HepG2 (cell line): ENCODE data around the gene EEF1AKMT4. TPM values are rescaled to one million over a fixed set of nuclear protein-coding genes. Genes with fewer than 3 reads are reported as not detected.

Source experiments
- BRCA1 ChIP-seq: sonication (generic); formaldehyde crosslinking; IDR thresholded peaks from 2 replicates; pipeline ENCODE4 v1.4.0; 2020; ENCODE audit warnings: missing genetic modification reagents
- CHCHD3 ChIP-seq: sonication (generic); formaldehyde crosslinking; IDR thresholded peaks from 2 replicates; pipeline ENCODE4 v1.8.0; 2022; ENCODE audit warnings: mild to moderate bottlenecking, missing genetic modification reagents, moderate library complexity
- CHD2 ChIP-seq: IDR thresholded peaks from 2 replicates; pipeline ENCODE4 v1.6.1; 2011; ENCODE audit warnings: low read depth, low read length, improper control_type of control experiment
- HNRNPLL ChIP-seq: fragments of 200-400 bp; formaldehyde crosslinking; IDR thresholded peaks from 2 replicates; pipeline ENCODE4 v1.6.1; 2017; ENCODE audit warnings: mild to moderate bottlenecking, low read depth, low read length; ENCODE audit not compliant: poor library complexity, severe bottlenecking
- HOXA5 ChIP-seq: sonication (generic); formaldehyde crosslinking; IDR thresholded peaks from 2 replicates; pipeline ENCODE4 v1.4.0; 2020; ENCODE audit warnings: missing genetic modification reagents
- MTF2 ChIP-seq: sonication (generic); formaldehyde crosslinking; IDR thresholded peaks from 2 replicates; pipeline ENCODE4 v1.5.0; 2020; ENCODE audit warnings: missing genetic modification reagents, borderline replicate concordance
- NFKB2 ChIP-seq: sonication (generic); formaldehyde crosslinking; IDR thresholded peaks from 2 replicates; pipeline ENCODE4 v1.4.0; 2020; ENCODE audit warnings: missing genetic modification reagents, borderline replicate concordance
- NR2F6 ChIP-seq, 2 experiments: IDR thresholded peaks; 2 replicates each; pipeline ENCODE4 v1.6.1; 2016; ENCODE audit warnings: antibody characterized with exemption in 1 of 2, mild to moderate bottlenecking in 1 of 2
- POLR2A ChIP-seq, 2 experiments: IDR thresholded peaks; 2 replicates each; pipeline ENCODE4 v1.6.1; 2011; ENCODE audit warnings: low read depth in 2 of 2, low read length in 2 of 2, mild to moderate bottlenecking in 1 of 2, moderate library complexity in 1 of 2; ENCODE audit not compliant: insufficient read depth in 1 of 2
- ZBTB7A ChIP-seq: sonication (generic); formaldehyde crosslinking; IDR thresholded peaks from 2 replicates; pipeline ENCODE4 v1.8.0; 2022; ENCODE audit warnings: mild to moderate bottlenecking, missing genetic modification reagents
- ZNF256 ChIP-seq: sonication (generic); formaldehyde crosslinking; conservative IDR thresholded peaks from 2 replicates; pipeline ENCODE4 v1.4.0; 2020; ENCODE audit warnings: missing genetic modification reagents
- ZNF335 ChIP-seq: sonication (generic); formaldehyde crosslinking; IDR thresholded peaks from 2 replicates; pipeline ENCODE4 v1.4.0; 2020; ENCODE audit warnings: missing genetic modification reagents
- ZNF607 ChIP-seq: sonication (generic); formaldehyde crosslinking; IDR thresholded peaks from 2 replicates; pipeline ENCODE4 v1.5.1; 2020; ENCODE audit warnings: missing genetic modification reagents, mild to moderate bottlenecking, borderline replicate concordance
- polyA plus RNA-seq, 8 experiments: library from polyadenylated mRNA; depleted of rRNA in 3 of 8; stranded (reverse) in 7 of 8; unstranded in 1 of 8; fragments of >200 nt; fragmentation: Illumina TruSeq in 4 of 8; extraction: Trizol in 4 of 8; gene quantifications; 2 replicates each; pipeline versions ENCODE4 v1.2.1 to v1.2.3, GENCODE V29; 2011 to 2016; ENCODE audit warnings: low read depth in 4 of 8, missing spikeins in 1 of 8, mixed read lengths in 1 of 8; ENCODE audit not compliant: insufficient read depth in 1 of 8
- total RNA-seq, 5 experiments: library from RNA; depleted of rRNA; stranded (reverse); fragments of >200 nt; fragmentation: Illumina TruSeq; extraction: Trizol; gene quantifications; 2 replicates each; pipeline ENCODE4 v1.2.3, GENCODE V29; 2016; ENCODE audit warnings: low read depth in 1 of 5
- TF ChIP-seq, protein P1 (sequence below): IDR thresholded peaks from 2 replicates; pipeline ENCODE4 v1.6.1; 2016; ENCODE audit warnings: missing genetic modification reagents, missing compliant biosample characterization
- TF ChIP-seq, protein P2 (sequence below): sonication (generic); formaldehyde crosslinking; IDR thresholded peaks from 2 replicates; pipeline ENCODE4 v1.4.0; 2020; ENCODE audit warnings: low read depth, missing genetic modification reagents
- TF ChIP-seq, protein P3 (sequence below), 2 experiments: IDR thresholded peaks; 2 replicates each; pipeline ENCODE4 v1.6.1; 2011 to 2012; ENCODE audit warnings: low read length in 2 of 2, borderline replicate concordance in 1 of 2, low read depth in 1 of 2, mild to moderate bottlenecking in 1 of 2, moderate library complexity in 1 of 2
- TF ChIP-seq, protein P4 (sequence below): sonication (generic); formaldehyde crosslinking; IDR thresholded peaks from 2 replicates; pipeline ENCODE4 v1.8.1; 2023; ENCODE audit warnings: mild to moderate bottlenecking, missing genetic modification reagents, borderline replicate concordance
- TF ChIP-seq, protein P5 (sequence below), 2 experiments: sonication (generic) in 1 of 2; formaldehyde crosslinking in 1 of 2; IDR thresholded peaks; 2 replicates each; pipeline versions ENCODE4 v1.5.1 to v1.6.1; 2011 to 2020; ENCODE audit warnings: borderline replicate concordance in 1 of 2, low read depth in 1 of 2, low read length in 1 of 2, mild to moderate bottlenecking in 1 of 2, missing genetic modification reagents in 1 of 2, moderate library complexity in 1 of 2

Gene EEF1AKMT4
- total and polyA plus RNA-seq, 2 of the 13 experiments (the other 11 are each of a cell fraction or from before 2014, with no cell fraction given), result 13.1 to 15.8 TPM

DNA sequence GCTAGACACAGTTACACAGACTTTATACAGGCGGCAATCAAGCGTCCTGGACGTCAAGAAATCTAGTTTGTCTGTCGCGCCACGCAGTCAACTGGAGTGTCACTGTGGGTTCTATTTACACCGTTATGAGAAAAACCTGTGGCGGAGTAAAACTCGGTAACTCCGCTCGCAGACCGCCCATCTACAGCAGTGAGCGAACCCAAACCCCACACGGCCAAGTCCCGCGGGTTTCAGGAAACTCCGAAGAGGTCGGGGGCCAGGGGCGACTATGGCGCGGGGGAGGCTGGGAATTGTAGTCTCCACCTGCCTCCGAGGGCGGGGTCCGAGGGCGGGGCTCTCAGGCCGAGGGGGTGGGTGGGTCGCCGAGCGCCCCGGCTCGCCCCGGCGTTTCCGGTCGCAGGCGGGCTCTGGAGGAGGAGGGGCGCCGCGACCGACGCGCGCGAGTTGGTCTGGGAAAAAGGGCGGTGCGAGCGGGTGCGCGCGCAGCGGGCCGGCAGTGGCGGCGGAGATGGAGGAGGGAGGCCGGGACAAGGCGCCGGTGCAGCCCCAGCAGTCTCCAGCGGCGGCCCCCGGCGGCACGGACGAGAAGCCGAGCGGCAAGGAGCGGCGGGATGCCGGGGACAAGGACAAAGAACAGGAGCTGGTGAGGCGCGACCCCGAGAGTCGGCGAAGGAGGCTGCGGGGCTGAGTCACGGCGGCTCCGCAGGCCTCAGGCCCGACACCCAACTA is 49.5 kb downstream of the EEF1AKMT4 start, which contains the start of gene PSMD2 (continued):
- TF ChIP-seq ZNF335 (CRISPR knock-in tag), result peak; percentile 29; the same call in 1 of the 2 replicates
- TF ChIP-seq NR2F6 (IDR thresholded peaks at IDR 0.05), result peak; percentile 35; the same call in 1 of the 2 replicates
- peak; percentile 49; the same call in 1 of the 2 replicates for TF ChIP-seq NR2F6 (CRISPR knock-in tag; IDR thresholded peaks at IDR 0.05)
- no peak for TF ChIP-seq BRCA1 (CRISPR knock-in tag)
- no peak for TF ChIP-seq MTF2
- peak; percentile 94 for TF ChIP-seq CHD2
- TF ChIP-seq, protein P1, sequence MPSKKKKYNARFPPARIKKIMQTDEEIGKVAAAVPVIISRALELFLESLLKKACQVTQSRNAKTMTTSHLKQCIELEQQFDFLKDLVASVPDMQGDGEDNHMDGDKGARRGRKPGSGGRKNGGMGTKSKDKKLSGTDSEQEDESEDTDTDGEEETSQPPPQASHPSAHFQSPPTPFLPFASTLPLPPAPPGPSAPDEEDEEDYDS (CRISPR knock-in tag), result peak; percentile 58; the same call in 1 of the 2 replicates
- peak; percentile 52; the same call in 1 of the 2 replicates for TF ChIP-seq ZNF607 (CRISPR knock-in tag)
- peak; percentile 80 to 86 for TF ChIP-seq POLR2A (IDR thresholded peaks at IDR 0.05; ENCODE audit: insufficient read depth in 1 of 2, low read depth in 2 of 2, low read length in 2 of 2)
- TF ChIP-seq, protein P2, sequence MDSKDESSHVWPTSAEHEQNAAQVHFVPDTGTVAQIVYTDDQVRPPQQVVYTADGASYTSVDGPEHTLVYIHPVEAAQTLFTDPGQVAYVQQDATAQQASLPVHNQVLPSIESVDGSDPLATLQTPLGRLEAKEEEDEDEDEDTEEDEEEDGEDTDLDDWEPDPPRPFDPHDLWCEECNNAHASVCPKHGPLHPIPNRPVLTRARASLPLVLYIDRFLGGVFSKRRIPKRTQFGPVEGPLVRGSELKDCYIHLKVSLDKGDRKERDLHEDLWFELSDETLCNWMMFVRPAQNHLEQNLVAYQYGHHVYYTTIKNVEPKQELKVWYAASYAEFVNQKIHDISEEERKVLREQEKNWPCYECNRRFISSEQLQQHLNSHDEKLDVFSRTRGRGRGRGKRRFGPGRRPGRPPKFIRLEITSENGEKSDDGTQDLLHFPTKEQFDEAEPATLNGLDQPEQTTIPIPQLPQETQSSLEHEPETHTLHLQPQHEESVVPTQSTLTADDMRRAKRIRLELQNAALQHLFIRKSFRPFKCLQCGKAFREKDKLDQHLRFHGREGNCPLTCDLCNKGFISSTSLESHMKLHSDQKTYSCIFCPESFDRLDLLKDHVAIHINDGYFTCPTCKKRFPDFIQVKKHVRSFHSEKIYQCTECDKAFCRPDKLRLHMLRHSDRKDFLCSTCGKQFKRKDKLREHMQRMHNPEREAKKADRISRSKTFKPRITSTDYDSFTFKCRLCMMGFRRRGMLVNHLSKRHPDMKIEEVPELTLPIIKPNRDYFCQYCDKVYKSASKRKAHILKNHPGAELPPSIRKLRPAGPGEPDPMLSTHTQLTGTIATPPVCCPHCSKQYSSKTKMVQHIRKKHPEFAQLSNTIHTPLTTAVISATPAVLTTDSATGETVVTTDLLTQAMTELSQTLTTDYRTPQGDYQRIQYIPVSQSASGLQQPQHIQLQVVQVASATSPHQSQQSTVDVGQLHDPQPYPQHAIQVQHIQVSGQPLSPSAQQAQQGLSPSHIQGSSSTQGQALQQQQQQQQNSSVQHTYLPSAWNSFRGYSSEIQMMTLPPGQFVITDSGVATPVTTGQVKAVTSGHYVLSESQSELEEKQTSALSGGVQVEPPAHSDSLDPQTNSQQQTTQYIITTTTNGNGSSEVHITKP (CRISPR knock-in tag), result peak; percentile 66; the same call in 1 of the 2 replicates
- peak; percentile 72 for TF ChIP-seq HNRNPLL
- TF ChIP-seq, protein P3, sequence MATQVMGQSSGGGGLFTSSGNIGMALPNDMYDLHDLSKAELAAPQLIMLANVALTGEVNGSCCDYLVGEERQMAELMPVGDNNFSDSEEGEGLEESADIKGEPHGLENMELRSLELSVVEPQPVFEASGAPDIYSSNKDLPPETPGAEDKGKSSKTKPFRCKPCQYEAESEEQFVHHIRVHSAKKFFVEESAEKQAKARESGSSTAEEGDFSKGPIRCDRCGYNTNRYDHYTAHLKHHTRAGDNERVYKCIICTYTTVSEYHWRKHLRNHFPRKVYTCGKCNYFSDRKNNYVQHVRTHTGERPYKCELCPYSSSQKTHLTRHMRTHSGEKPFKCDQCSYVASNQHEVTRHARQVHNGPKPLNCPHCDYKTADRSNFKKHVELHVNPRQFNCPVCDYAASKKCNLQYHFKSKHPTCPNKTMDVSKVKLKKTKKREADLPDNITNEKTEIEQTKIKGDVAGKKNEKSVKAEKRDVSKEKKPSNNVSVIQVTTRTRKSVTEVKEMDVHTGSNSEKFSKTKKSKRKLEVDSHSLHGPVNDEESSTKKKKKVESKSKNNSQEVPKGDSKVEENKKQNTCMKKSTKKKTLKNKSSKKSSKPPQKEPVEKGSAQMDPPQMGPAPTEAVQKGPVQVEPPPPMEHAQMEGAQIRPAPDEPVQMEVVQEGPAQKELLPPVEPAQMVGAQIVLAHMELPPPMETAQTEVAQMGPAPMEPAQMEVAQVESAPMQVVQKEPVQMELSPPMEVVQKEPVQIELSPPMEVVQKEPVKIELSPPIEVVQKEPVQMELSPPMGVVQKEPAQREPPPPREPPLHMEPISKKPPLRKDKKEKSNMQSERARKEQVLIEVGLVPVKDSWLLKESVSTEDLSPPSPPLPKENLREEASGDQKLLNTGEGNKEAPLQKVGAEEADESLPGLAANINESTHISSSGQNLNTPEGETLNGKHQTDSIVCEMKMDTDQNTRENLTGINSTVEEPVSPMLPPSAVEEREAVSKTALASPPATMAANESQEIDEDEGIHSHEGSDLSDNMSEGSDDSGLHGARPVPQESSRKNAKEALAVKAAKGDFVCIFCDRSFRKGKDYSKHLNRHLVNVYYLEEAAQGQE (IDR thresholded peaks at IDR 0.05; ENCODE audit: borderline replicate concordance in 1 of 2, low read depth in 1 of 2, low read length in 2 of 2), result peak in 1 of 2 experiments; percentile 62; a peak in 2 of 4 replicates
- TF ChIP-seq NFKB2 (CRISPR knock-in tag), result peak; percentile 62; the same call in 1 of the 2 replicates
- TF ChIP-seq, protein P4, sequence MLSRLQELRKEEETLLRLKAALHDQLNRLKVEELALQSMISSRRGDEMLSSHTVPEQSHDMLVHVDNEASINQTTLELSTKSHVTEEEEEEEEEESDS (CRISPR knock-in tag), result peak; percentile 63; the same call in 1 of the 2 replicates
- TF ChIP-seq ZBTB7A, result no peak
- TF ChIP-seq HOXA5 (CRISPR knock-in tag), result 0 out of 2 replicates have a peak, but pooled peaks have one; percentile 66
- TF ChIP-seq CHCHD3 (CRISPR knock-in tag), result no peak
- TF ChIP-seq, protein P5, sequence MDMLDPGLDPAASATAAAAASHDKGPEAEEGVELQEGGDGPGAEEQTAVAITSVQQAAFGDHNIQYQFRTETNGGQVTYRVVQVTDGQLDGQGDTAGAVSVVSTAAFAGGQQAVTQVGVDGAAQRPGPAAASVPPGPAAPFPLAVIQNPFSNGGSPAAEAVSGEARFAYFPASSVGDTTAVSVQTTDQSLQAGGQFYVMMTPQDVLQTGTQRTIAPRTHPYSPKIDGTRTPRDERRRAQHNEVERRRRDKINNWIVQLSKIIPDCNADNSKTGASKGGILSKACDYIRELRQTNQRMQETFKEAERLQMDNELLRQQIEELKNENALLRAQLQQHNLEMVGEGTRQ (IDR thresholded peaks at IDR 0.05; ENCODE audit: low read depth, low read length), result no peak
- TF ChIP-seq, protein P5 (CRISPR knock-in tag; IDR thresholded peaks at IDR 0.05; ENCODE audit: borderline replicate concordance), result no peak
- no peak for TF ChIP-seq ZNF256 (CRISPR knock-in tag)
